ENCODE data around the gene CD63. TPM values are rescaled to one million over a fixed set of nuclear protein-coding genes. Genes with fewer than 3 reads are reported as not detected.

The CD63 gene
- total and polyA plus RNA-seq, 2 of the 4 experiments (the other 2 are of a cell fraction), result 995 to 1,398 TPM

GRCh38 chr12:55687746-55688145, 41.1 kb downstream of the CD63 start:
- Histone ChIP-seq H3K14ac (replicated peaks; ENCODE audit: low read depth, low read length) (no peak overlapping the region), H3K27me3 (ENCODE audit: control insufficient read depth, insufficient read depth, low read length) (peaks cover 12% of the 10 kb centered on the region), H2BK5ac (ENCODE audit: low read depth, low read length, poor library complexity, severe bottlenecking) (no peak overlapping the region), H3K4ac (ENCODE audit: low read depth, low read length) (no peak overlapping the region), H2BK120ac (ENCODE audit: low read depth, low read length) (no peak overlapping the region), H3K4me2 (ENCODE audit: low read depth, low read length) (no peak overlapping the region), H3K18ac (ENCODE audit: low read depth, low read length) (no peak overlapping the region), H3K9me1 (ENCODE audit: insufficient read depth, low read length) (no peaks in the 10 kb centered on the region), H4K91ac (ENCODE audit: insufficient read depth, low read depth, low read length) (no peak overlapping the region), H3K56ac (ENCODE audit: extremely low read depth, insufficient read depth, low read length) (no peak overlapping the region), H3K4me1 (ENCODE audit: control insufficient read depth, insufficient read depth, low read length) (no peaks in the 10 kb centered on the region), H4K20me1 (ENCODE audit: insufficient read depth, low read length) (no peaks in the 10 kb centered on the region), H2BK20ac (ENCODE audit: low read depth, low read length) (no peak overlapping the region), H2BK15ac (ENCODE audit: low read depth, low read length) (no peak overlapping the region), H3K36me3 (ENCODE audit: control insufficient read depth, insufficient read depth, low read length) (no peaks in the 10 kb centered on the region), H2AK5ac (ENCODE audit: low read depth, low read length) (no peak overlapping the region), H3K9ac (ENCODE audit: low read depth, low read length) (no peak overlapping the region), H3K79me1 (ENCODE audit: low read depth in 1 of 2, low read length in 2 of 2) (no peaks in the 10 kb centered on the region), H2AK9ac (replicated peaks; ENCODE audit: low read depth, low read length, poor library complexity) (no peak overlapping the region), H2AFZ (replicated peaks; ENCODE audit: low read length, poor library complexity) (no peak overlapping the region), H4K8ac (ENCODE audit: low read depth in 2 of 2, low read length in 2 of 2) (no peak overlapping the region), H3K27ac (ENCODE audit: insufficient read depth, low read length) (no peak overlapping the region), H3K4me3 (ENCODE audit: insufficient read depth, low read depth, low read length) (no peak overlapping the region), H3K9me3 (ENCODE audit: control insufficient read depth, insufficient read depth, low read length) (no peaks in the 10 kb centered on the region), H3K23ac (ENCODE audit: low read depth, low read length) (no peak overlapping the region), H4K5ac (ENCODE audit: low read depth, low read length) (no peak overlapping the region)
- ATAC-seq (ENCODE audit: low read depth) (no peak), DNase-seq (no peak)
- no TSS peak for BruUV-seq (replicated peaks)
- ChIA-PET CTCF (no interaction called here), POLR2A (ENCODE audit: unreplicated experiment) (no interaction called here)
- TF ChIP-seq USF2 (IDR thresholded peaks at IDR 0.05; ENCODE audit: low read depth, low read length) (no peak), MAZ (IDR thresholded peaks at IDR 0.05; ENCODE audit: borderline replicate concordance, low read depth, low read length) (no peak), SMC3 (IDR thresholded peaks at IDR 0.05; ENCODE audit: low read depth, low read length) (no peak), RCOR1 (IDR thresholded peaks at IDR 0.05; ENCODE audit: insufficient replicate concordance, low read length) (no peak), ELK1 (IDR thresholded peaks at IDR 0.05; ENCODE audit: borderline replicate concordance, low read depth, low read length) (no peak), CHD1 (IDR thresholded peaks at IDR 0.05; ENCODE audit: low read depth, low read length) (no peak), CTCF (conservative IDR thresholded peaks at IDR 0.05; ENCODE audit: low read depth, low read length) (no peak), RFX5 (IDR thresholded peaks at IDR 0.05; ENCODE audit: low read depth, low read length) (no peak), NFE2L2 (IDR thresholded peaks at IDR 0.05; ENCODE audit: low read depth, low read length) (no peak), FOS (IDR thresholded peaks at IDR 0.05; ENCODE audit: low read depth, low read length) (no peak), MXI1 (IDR thresholded peaks at IDR 0.05; ENCODE audit: borderline replicate concordance, low read depth, low read length) (no peak), BHLHE40 (IDR thresholded peaks at IDR 0.05; ENCODE audit: low read depth, low read length) (no peak), CEBPB (IDR thresholded peaks at IDR 0.05; ENCODE audit: low read depth, low read length) (no peak), RAD21 (IDR thresholded peaks at IDR 0.05; ENCODE audit: low read length) (no peak), MAFK (IDR thresholded peaks at IDR 0.05; ENCODE audit: low read depth, low read length) (no peak), POLR2A (IDR thresholded peaks at IDR 0.05; ENCODE audit: low read depth, low read length) (no peak)
- intact Hi-C loops (cut with micrococcal nuclease), result no loop called here
- in situ Hi-C loops (cut with MboI; ENCODE audit: low sequenced_read_pairs), result no loop called here
- dilution Hi-C loops (cut with HindIII; ENCODE audit: low sequenced_read_pairs, unreplicated experiment), result no loop called here
